Activated CD4-positive, alpha-beta T cell treated with anti-CD3 and anti-CD28 coated beads, Interleukin-2, amount 50 U/mL, for 4 hours (primary cell): ENCODE measurements around the gene C1QTNF9B.
"Not testable (repeated sequence)": the region's sequence is repeated elsewhere in the genome, so short reads cannot be mapped to it uniquely, and the experiment has no call there.

ENCODE experiments used
- DNase-seq, 2 experiments: peaks; one replicate each; pipeline ENCODE4 v3.0.0-alpha.2; 2020

The C1QTNF9B gene

DNA sequence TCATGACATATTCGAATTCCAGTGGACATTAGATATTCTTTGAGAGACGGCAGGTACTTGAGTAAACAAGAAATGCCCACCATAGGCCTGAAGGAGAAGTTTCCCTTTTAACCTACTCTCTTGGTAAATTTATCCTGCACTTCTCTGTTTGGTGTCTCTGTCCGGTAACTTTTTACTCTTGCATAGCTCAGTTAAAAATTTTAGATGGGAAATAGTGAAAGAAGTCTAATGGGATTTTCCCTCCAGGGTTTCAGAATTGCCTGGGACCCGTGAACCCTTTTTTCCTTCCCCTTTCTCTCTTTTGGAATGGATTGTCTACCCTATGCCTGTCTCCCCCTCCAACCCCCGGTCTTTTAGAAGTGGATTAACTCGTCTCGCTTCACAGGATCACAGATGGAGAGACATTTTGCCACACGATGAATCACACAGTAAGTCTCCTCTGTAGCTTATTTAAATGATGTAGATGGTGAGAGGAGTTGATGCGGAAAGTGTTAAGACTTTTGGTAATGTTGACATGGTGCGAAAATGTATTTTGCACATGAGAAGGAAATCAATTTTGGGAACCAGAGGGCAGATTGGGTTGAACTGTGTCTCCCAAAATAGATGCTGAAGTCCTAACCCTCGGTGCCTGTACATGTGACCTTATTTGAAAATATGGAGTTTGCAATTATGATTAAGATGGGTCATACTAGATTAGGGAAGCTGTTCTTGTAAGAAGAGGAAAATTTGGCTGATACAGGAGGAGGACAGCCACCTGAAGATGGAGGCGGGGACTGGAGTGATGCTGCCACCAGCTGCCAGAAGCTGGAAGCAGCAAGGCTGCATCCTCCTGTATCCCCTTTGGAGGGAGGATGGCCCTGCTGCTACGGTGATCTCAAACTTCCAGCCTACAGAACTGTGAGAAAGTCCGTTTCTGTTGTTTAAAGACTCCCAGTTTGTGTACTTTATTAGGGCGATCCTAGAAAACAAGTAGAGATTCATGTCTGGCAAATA lies 7.4 kb downstream of the C1QTNF9B start:
- no peak for DNase-seq

DNA sequence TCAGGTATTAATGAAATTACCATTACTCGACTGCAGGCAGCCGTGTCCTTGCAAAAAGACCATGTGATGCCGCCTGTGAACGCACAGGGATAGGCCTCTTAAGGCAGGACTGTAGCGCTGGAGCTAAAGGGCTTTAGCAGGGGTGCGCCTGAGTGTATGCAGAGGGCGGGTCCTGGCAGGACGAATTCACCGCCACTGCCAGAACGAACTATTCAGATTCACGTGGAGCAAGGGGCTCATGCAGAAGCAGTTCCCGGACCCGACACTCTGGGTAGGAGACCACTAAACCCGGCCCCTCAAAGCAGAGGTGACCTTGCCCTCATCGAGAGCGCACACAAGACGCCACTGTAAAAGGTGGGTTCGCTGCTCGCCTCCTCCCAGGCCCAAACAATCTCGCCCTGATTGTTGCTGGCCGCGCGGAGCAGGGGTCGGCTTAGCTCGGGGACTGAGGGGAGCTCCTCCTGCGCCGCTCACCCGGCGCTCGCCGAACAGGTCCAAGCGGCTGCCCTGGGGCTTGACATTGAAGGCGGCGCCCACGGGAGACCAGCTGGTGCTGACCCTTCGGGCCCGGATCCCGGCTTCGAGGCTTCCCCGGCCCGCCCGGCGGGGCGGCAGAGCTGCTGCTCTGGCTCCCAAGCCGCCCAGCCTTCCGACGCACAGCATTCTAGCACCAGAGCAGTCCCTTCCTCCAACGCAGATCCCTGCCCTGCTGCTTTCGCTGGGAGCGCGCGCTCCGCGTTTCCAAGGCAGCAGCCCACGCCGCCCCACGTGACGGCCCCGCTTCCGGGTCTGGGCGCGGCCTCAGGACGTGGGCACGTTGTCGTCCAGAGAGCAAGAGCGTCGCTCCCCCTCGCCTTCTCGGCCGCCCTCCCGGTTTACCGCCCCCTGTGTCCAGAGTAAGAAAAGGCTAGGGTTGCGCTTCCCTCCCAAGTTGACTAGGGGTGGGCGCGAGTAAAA lies 8.4 kb downstream of the C1QTNF9B start, which contains the start of gene MIPEP:
Gene MIPEP, minus strand, starts transcription at position 743 of the 957 bp plus-strand sequence. Its CDS starts 80 bp downstream, at position 663.
- DNase-seq: peak; percentile 86 to 87

DNA sequence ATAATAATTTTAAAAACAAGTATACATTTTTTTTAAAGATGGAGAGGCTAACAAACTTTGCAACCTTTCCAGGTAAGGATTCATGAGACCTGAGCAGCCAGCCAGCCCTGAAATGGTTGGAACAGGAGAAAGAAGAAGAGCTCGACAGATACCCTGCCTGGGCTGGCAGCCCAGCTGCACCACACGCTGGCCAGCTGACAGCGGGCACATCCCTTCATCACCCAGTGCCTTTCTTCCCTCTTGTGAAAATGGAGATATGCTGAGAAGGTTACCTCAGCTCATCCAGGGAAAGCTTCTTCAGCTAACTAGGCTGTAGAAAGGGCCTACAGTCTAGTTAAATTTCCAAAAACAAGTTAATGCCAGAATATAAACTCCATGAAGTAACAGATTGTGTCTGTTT lies 12.9 kb downstream of the C1QTNF9B start:
- DNase-seq: not testable (repeated sequence)

DNA sequence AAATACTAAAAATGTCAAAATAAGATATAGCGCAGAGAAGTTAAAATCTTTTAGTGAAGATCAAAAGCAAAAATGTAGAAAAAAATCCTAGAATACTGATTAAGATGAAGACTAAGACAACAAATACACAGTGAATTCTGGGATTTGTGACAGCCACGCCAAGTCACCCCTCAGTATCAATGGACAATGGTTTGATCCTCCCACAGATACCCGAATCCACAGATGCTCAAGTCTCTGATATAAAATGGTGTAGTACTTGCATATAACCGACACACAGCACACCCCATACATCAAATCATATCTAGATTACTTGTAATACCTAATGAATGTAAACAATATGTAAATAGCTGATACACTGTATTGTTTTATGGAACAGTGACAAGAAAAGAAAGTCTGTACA lies 14.0 kb downstream of the C1QTNF9B start:
- no peak for DNase-seq

- DNase-seq: not testable (repeated sequence)
These were observed 15.9 kb downstream of the C1QTNF9B start for GRCh38 chr13:23881402-23881800.

- not testable (repeated sequence) for DNase-seq
These were observed 16.6 kb downstream of the C1QTNF9B start for GRCh38 chr13:23880493-23881401.

- DNase-seq: no peak
These were observed 20.0 kb downstream of the C1QTNF9B start for GRCh38 chr13:23877286-23877685.

DNA sequence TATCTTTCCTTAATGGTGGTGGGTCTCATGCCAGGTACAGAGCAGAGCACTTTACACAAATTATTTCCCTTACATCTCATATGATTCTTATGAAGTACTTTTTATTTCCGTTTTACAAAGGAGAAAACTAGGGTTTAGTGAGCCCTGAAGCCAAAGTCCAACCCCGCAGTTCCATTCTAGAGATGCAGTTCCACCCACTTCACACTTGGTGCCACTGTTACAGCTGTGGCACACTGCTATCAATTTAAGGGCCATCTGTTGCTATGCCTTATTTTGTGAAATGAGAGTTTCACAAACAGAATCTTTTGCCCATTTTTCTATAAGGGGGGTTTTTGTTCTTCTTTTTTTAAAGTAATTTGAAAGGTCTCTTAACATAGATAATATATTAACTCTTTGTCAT lies 21.0 kb downstream of the C1QTNF9B start:
- DNase-seq: no peak

DNA sequence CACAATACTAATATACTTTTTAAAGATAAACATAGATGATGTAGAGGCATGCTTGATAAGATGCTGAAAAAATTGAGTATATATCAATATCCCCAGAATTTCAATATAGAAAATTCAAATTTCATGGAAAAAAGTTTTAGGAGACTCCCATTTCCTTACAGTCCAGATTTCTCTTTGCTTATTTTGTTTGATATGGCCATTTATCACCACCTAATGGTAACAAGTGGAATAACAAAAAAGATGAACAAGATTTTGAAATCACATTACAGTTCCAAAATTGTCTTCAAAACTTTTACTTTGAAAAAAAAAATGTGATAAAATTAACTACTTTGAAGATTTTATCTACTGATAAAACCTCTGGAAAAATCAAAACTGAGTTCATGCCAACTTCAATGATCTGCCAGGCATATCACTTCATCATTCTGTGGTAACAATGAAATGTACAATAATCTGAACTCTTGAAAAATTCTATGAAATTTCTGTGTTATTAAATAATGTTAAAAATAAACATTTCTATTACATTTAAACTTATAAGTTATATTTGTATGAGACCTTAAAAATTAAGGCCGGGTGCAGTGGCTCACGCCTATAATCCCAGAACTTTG lies 25.6 kb downstream of the C1QTNF9B start:
- no peak for DNase-seq

GRCh38 chr13:23870356-23871140 lies 26.8 kb downstream of the C1QTNF9B start:
- no peak for DNase-seq

- DNase-seq: no peak
These were observed 28.8 kb downstream of the C1QTNF9B start for GRCh38 chr13:23868521-23868920.

DNA sequence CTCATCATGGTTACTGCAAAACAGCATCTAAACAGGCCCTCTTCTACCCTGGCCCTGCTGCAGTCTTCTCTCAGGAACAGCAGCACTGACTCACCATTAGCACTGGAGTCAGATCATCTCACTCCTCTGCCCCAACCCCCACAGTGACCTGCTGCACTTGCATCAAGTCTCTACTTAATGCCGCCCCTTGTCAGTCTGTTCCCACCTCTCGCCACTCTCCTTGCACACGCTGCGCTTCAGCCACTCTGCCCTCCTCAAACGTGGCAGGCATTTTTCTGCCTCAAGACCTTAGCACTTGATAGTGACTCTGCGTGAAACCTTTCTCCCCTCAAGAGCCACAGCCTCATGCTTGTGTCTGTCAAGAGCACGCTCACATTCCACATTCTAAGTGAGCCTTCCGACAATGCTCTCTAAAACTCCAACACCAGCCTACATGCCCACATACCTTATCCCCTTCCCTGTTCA lies 30.2 kb downstream of the C1QTNF9B start:
- no peak for DNase-seq

DNA sequence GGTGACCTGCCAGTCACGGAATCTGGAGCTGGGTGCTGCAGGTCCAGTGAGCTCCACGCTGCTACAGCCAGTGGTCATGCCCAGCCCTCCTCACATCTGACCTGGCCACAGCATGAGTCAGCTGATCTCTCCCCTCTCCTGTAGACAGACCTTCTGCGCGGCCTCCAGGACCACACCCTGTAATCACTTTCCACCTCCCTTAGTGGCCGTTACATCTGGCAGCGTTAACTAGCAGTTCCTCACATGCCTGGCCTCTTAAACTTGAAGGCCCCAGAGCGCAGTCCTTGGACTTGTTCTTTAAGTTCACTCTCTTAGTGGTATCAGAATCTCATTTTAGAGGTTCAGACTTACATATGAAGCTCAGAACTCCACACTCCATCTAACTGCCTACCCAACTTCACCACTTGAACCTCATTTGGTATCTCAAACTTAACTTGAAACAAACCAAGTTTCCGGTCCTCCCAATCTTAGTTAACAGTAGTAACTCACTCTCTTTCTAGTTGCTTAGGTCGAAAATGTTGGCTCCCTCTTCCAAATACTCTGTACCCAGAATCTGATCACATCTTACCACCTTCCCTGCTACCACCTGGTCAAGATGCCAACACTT lies 30.8 kb downstream of the C1QTNF9B start:
- no peak for DNase-seq

GRCh38 chr13:23865906-23866305 lies 31.4 kb downstream of the C1QTNF9B start:
- no peak for DNase-seq

GRCh38 chr13:23865026-23865425 lies 32.3 kb downstream of the C1QTNF9B start:
- no peak for DNase-seq

DNA sequence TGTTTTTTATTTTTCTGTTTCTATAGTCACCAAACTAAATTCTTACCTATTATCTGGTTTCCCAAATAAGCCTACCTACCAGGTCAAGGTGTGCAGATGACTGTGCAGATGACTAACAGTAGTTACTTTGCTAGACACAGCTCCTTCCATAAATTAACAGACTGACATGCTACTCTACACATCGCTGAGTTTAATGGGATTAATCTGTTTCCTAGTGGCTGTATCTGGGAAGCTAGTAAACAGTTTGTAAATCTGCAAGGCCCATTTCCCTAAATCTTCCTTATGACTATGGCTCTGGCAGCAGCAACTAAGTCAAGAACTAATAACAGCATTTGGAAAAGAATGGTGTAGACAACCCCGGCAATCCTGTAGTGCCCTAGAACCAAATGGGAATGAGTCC lies 36.0 kb downstream of the C1QTNF9B start:
- DNase-seq: no peak

DNA sequence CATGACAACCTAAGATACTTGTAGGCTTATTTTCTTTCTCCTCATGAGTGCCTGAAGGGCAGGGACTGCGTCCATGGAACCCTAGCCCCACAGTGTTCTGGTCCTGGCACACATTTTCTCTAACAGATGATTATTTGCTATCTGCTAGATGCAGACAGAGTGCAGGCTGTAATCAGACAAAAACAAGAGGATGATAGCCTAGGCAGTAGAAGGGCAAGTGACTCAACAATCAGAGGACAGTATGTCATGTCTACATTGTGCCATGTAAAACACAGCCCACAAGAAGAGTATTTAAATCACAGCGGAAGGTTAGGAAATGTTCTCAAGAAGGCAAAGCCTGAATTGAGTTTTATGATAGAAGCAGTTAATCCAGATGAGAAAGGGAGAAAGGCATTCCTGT lies 37.4 kb downstream of the C1QTNF9B start:
- no peak for DNase-seq

DNA sequence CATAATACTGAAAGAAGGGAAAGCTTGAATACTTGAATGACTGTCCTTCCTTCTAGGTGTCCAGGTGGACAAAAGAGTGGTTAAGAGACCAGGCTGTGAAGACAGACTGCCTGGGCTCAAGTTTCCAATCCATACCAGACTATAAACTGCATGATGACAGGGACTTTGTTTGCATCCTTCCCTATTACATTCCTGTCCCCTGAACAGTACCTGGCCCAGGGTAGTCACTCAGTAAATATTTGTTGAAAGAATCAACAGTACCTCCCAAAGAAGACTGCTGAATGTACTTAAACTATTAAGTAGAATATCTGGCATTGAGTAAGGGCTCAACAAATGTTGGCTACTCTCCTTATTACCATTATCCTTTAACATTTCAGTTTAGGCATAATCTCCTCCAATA lies 37.8 kb downstream of the C1QTNF9B start:
- no peak for DNase-seq

- no peak for DNase-seq
These were observed 38.8 kb downstream of the C1QTNF9B start for GRCh38 chr13:23858546-23858945.

DNA sequence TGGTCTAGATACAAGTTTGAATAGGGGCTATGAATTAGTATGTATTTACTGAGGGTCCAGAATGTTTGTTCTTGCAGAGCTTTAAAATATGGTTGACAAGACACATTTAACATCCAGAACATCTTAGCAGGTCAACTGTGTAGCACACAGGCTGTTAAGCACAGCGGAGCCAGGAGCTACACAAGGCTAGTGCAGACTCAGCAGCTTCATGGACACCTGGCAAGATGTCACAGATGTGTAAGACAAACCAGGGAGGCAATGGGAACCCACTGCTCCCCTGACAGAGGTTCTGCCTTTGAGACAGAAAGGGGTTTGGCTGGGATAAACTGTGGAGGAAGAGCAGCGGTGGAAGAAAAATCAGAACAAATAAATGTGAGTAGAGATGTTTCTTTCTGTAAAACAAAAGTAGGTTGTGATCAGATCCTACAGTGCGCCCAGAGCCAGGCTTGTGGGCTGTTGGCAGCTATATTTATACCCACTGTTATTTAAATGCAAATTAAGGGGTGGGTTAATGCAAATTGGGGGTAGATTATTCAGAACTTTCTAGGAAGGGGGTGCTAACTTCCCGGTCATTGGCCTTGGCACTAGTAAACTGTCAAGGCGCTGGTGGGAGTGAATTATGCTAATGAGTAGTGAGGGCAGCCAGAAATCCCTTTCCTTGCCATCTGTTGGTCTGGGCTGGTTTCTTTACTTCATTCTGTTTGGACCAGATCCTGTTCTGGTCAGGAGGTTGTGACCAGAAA lies 41.1 kb downstream of the C1QTNF9B start:
- no peak for DNase-seq
